AG08395 (cell line): ENCODE results near the gene NHLH2.

ENCODE experiments used
- DNase-seq: peaks from one replicate; pipeline ENCODE4 v3.0.0; 2012; ENCODE audit warnings: mixed read lengths, low spot score

Gene NHLH2

DNA sequence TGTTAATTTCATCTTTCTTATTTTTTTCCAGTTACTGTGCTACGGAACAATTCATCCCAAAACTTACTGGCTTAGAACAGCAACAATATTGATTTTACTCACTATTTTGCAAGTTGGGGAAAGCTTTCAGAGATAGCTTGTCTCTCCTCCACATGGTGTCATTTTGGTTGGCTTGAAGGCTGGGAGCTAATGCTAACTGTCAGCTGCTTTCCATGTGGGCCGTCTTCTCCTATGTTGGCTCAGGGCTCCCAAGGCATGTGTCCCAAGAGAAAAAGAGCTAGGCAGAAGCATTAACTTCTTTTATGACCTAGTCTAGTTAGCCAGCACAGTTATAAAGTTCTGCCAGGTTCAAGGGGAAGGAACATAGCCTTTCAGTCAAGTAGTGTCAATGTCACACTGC is 38.5 kb downstream of the NHLH2 start:
- DNase-seq = no peak

DNA sequence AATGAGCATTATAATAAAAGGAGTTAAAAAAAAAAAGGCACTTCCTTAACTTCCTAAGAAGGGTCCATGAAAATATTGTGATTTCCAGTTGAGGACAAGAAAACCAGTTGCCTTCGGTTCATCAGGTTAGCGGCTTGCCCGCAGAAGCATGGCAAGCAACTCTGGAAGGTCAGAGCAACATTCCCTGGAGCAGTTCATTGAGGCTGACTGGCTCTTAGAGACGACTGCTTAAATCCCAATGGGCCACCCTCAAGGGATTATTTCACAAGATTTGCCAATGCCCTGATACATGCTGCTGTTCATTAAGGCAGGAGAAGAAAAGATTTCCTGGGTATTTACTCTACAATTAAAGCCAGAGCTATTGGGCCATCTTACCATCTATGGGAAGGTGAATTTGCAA is 43.4 kb downstream of the NHLH2 start:
- DNase-seq = no peak

DNA sequence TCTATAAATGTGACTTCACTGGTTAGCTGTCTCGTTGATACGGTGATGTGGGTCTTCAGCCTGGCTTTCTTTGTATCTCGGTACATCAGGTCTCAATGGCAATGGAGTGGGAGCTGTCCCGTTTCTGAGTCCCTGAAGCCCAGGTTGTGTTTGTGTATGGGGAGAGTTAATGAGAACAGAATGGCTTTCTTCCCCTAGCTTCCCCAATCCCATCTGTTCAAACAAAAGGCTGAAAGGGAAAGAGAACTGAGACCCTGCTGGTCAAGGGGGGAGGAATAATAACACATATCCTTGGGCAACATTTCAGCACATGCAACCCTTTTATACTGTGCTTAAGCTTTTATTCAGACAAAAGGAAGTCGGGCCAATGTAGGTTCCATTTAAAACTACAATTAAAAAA is 44.0 kb downstream of the NHLH2 start:
- no peak for DNase-seq

DNA sequence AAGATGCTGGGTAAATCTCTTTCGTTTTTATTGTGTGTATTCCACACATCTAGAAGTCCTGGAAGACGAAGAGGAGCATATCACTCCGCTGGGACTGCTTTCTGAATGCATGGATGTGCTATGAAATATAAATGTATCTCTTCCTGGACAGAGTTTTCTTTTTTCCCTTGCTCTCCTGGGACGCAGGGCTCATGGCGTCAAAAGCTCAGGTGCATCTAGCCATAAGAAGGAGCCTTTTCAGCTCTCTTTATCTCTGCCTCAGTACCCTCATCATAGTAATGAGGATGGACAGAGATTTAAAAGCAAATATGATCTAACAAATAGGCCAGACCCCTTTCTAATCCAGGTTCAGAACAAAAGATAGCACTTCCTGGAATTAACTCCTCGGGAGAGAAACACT is 44.9 kb downstream of the NHLH2 start:
- no peak for DNase-seq

DNA sequence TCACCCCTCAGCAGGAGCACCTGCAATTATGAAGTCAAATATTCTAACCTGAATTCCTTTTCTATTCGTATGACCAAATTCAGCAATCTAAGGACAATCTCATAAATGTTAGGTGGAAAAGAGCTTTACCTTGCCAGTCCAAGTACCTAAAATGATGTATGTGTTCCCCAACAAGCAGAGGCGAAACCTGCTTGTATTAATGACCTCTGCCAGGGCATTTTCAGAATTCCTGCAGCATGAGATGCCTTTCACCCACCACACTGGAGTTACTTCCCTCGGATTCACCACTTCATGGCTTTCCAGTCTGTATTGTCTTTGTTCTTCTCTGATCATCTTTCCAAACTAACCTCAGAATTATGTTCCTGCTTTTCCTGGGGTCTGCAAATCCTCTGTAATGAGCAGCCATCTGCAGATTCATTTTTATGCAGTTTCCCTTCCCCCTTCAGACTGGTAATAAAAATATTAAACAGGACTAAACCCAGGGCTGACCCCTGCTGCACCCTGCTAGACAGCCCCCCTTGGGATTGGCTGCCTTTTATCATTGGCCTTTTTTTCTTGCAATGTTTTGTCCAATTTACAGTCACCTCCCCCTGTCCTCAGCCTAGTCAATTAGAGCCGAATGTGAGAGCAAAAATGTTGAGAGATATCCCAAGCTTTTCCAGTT is 45.8 kb downstream of the NHLH2 start:
- no peak for DNase-seq

DNA sequence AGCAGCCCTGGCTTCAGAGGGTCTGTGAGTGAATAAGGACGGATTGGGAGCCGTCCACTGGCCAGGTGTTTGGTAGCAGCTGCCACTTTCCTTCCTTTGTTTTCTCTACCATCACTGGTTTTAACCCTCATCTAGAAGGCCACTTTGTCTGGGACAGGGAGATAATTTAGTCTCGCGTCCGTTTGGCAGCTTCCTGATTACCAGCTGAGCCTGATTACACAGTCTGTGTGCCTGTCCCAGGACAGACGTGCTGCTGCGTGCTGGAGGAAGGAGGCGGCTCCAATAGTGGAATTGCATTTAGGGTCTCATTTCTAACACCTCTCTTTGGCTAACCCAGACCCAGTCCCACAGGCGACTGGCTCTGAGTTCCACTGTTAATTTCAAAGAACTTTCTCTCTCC is 47.8 kb downstream of the NHLH2 start:
- no peak for DNase-seq

DNA sequence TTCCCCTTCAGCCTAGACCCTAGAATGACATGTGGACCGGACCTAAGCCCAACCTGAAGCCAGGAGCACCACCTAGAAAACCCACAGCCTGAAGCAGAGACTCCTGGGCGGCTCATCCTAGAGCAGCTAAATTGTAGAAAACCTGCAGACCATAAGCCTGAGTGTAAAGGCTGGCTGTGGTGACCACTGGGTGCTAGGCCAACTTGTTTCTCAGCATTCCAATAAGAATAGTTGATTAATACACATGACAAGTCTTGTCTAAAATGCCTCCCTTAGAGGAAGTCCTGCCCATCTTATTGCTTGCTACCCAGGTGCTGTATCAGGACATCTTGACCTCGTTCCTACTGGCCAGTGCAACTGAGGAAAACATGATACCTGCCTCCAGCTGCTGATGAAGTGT is 49.1 kb downstream of the NHLH2 start:
- no peak for DNase-seq

DNA sequence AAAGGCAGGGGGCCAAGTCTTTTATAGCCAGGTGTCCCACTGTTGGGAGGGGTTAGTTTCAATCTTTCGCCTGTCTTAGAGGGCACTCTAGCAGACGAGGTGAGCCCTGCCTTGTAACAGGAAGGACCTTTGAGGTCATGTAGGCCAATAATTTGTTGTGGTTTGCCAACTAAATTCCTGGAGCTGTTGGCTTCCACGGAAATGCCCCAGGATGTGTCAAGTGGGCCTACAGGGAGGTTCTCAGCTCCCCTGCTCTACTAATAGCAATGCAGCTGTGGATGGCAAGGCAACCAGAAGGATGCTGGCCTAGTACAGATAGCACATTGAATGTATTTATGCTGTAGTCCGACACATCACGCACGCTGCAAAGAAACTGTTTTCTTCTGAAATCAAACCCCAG is 50.1 kb downstream of the NHLH2 start:
- DNase-seq = no peak

DNA sequence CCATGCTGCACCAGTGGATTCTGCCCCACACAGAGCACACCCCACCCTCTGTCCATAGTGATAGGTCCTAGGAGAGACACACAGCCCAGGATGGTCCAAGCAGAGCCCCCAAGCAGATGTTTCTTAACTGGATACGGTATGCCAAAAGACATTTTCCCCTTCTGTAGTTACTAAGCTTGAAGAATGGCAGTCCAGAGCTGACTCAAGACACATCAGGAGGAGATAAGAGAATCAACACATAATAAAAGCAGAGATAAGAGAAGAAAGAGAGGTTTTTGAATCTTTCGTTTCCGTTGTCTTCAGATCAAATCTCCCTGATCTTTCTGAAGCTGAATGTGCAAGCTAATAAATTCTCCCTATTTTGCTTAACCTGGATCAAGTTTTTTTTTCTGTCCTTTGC is 50.6 kb downstream of the NHLH2 start:
- no peak for DNase-seq
